Measurements from ENCODE around the gene MKRN3.
A peak's percentile ranks its signal among the peaks of the same experiment; 100 is the strongest.

MKRN3 gene

DNA sequence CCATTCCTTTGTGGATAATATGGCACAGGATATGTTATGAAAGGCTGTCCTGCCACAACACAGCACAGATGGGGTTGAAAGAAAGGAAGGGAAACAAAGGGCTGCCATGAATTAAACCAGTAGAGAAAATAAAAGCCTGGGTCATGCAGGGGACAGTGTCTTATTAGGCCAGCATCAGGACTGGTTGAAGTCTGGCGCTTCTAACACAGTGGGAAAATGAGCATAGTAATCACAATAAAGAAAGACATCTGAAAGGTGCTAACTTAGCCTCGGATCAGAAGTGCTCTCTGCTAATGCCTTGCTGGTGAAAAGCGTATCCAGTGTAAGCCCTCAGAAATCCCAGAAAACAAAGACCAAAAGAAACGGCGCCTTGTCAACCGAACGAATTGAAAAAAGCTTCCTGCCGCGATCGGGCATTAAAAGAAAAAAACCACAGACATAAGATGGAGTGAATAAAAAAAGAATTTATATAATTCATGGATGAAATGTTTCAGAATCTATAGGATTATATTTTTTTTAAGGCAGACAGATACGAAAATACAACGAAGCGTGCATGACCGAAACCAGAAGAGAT is 566 bp upstream of the MKRN3 start:
- peak overlapping the region; percentile 39 for H3K27ac ChIP-seq (ENCODE audit: low read depth, low read length)
- H3K27me3 ChIP-seq (ENCODE audit: control insufficient read depth in 1 of 2, insufficient read depth in 2 of 2, low read length in 2 of 2) = no peaks in the 10 kb centered on the region
- H3K9ac ChIP-seq (ENCODE audit: low read length) = no peak overlapping the region
- no peak overlapping the region for H3K4me3 ChIP-seq (ENCODE audit: low read depth in 1 of 2, low read length in 2 of 2)
- no peaks in the 10 kb centered on the region for H3K9me3 ChIP-seq (ENCODE audit: low read length)
- no peaks in the 10 kb centered on the region for H3K4me1 ChIP-seq (ENCODE audit: insufficient read depth, low read length)
- H3K36me3 ChIP-seq (ENCODE audit: insufficient read depth, low read length) = no peaks in the 10 kb centered on the region

DNA sequence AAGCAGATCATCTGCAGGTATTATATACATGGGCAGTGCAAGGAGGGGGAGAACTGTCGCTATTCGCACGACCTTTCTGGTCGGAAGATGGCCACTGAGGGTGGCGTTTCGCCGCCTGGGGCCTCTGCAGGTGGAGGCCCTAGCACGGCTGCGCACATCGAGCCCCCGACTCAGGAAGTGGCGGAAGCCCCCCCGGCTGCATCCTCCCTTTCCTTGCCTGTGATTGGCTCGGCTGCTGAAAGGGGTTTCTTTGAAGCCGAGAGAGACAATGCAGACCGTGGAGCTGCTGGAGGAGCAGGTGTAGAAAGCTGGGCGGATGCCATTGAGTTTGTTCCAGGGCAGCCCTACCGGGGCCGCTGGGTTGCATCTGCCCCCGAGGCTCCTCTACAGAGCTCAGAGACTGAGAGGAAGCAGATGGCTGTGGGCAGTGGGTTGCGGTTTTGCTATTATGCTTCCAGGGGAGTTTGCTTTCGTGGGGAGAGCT is 639 bp downstream of the MKRN3 start:
- no peak overlapping the region for H3K4me3 ChIP-seq (ENCODE audit: low read depth in 1 of 2, low read length in 2 of 2)
- H3K9me3 ChIP-seq (ENCODE audit: low read length) = no peaks in the 10 kb centered on the region
- no peaks in the 10 kb centered on the region for H3K36me3 ChIP-seq (ENCODE audit: insufficient read depth, low read length)
- no peak overlapping the region for H3K9ac ChIP-seq (ENCODE audit: low read length)
- no peaks in the 10 kb centered on the region for H3K4me1 ChIP-seq (ENCODE audit: insufficient read depth, low read length)
- H3K27me3 ChIP-seq (ENCODE audit: control insufficient read depth in 1 of 2, insufficient read depth in 2 of 2, low read length in 2 of 2) = no peaks in the 10 kb centered on the region
- no peak overlapping the region for H3K27ac ChIP-seq (ENCODE audit: low read depth, low read length)

DNA sequence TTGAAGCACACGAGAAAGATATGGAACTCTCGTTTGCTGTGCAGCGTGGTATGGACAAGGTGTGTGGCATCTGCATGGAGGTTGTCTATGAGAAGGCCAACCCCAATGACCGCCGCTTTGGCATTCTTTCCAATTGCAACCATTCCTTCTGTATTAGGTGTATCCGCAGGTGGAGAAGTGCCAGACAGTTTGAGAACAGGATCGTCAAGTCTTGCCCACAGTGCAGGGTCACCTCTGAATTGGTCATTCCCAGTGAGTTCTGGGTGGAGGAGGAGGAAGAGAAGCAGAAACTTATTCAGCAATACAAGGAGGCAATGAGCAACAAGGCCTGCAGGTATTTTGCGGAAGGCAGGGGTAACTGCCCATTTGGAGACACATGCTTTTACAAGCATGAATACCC is 1.2 kb downstream of the MKRN3 start:
- Histone ChIP-seq H3K27ac (ENCODE audit: low read depth, low read length) (no peak overlapping the region), H3K9ac (ENCODE audit: low read length) (no peak overlapping the region), H3K36me3 (ENCODE audit: insufficient read depth, low read length) (no peaks in the 10 kb centered on the region), H3K4me3 (ENCODE audit: low read depth in 1 of 2, low read length in 2 of 2) (no peak overlapping the region), H3K27me3 (ENCODE audit: control insufficient read depth in 1 of 2, insufficient read depth in 2 of 2, low read length in 2 of 2) (no peaks in the 10 kb centered on the region), H3K4me1 (ENCODE audit: insufficient read depth, low read length) (no peaks in the 10 kb centered on the region), H3K9me3 (ENCODE audit: low read length) (no peaks in the 10 kb centered on the region)

DNA sequence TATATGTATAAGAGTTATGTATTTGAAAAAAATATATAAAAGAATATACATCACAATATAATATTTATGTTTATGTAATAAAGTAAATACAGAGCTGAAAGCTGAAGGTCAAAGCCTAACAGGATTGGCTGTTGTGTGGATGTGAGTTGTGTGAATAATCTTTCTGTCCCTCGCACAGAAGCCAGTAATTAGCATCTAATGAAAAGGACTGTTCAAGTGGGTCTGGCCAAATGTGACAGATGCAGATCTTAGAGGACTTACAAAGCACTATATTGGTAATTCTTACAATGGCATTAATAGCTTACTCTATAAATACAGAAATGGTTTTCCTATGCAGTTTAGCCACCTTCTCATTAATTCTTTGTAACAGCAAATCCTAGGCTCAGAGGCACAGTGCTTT is 2.4 kb downstream of the MKRN3 start:
- Histone ChIP-seq H3K27ac (ENCODE audit: low read depth, low read length) (no peak overlapping the region), H3K4me3 (ENCODE audit: low read depth in 1 of 2, low read length in 2 of 2) (no peak overlapping the region), H3K9ac (ENCODE audit: low read length) (no peak overlapping the region), H3K9me3 (ENCODE audit: low read length) (no peaks in the 10 kb centered on the region), H3K27me3 (ENCODE audit: control insufficient read depth in 1 of 2, insufficient read depth in 2 of 2, low read length in 2 of 2) (no peaks in the 10 kb centered on the region), H3K4me1 (ENCODE audit: insufficient read depth, low read length) (no peaks in the 10 kb centered on the region), H3K36me3 (ENCODE audit: insufficient read depth, low read length) (no peaks in the 10 kb centered on the region)

DNA sequence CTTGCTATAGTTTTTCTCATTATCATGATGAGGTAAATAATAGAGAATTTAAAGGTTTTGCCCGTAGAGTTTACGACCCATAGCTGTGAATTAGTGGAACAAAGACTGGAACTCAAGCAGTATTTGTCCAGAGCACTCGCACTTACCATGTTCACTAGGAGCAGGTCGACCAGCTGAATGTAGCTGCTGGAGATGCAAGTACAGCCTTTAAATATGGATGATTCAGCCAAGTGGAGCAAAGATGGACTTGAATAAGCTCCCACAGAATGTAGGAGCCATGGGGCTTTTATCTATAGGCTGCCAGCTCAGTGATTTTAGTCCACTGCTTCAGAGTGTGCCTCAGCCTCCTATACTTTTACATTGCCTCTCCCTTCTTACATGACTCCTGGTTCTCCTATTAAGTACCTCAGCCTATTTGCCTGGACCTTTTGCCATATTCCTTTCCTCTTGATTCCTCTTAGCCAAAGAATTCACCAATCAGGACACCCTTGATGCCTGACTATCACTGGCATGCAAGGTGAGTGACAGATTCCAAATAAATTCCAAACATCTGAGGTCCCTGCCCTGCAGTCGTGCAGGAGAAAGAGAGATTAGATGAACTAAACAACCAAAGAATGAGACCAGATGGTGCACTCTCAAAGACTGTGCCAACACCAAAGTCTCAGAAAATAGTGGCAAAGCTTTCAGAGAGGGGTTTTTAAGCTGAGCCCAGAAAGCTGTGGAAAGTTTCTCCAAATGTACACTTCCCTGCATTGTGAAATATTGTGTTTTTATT is 3.9 kb downstream of the MKRN3 start:
- Histone ChIP-seq H3K4me1 (ENCODE audit: insufficient read depth, low read length) (no peaks in the 10 kb centered on the region), H3K36me3 (ENCODE audit: insufficient read depth, low read length) (no peaks in the 10 kb centered on the region), H3K9me3 (ENCODE audit: low read length) (no peaks in the 10 kb centered on the region), H3K4me3 (ENCODE audit: low read depth in 1 of 2, low read length in 2 of 2) (no peak overlapping the region), H3K27me3 (ENCODE audit: control insufficient read depth in 1 of 2, insufficient read depth in 2 of 2, low read length in 2 of 2) (no peaks in the 10 kb centered on the region), H3K9ac (ENCODE audit: low read length) (no peak overlapping the region), H3K27ac (ENCODE audit: low read depth, low read length) (no peak overlapping the region)

DNA sequence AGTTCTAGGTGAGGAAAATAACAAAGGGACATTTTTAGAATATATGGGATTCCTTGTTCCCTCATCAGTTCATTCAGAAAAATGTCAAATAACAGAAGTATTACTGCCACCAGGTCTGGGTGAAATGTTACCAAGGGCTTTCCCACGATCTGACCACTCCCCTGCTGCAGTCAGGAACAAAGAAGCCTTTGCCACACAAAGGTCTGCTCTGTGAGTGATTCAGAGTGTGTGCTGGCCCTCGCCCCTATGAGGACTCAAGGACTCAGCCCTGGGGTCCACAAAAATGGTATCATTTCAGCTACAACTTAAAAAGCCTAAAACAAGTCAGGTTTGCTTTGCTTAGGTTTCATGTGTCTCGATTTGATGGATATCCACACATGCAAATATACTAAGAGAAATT is 5.0 kb downstream of the MKRN3 start:
- Histone ChIP-seq H3K9ac (ENCODE audit: low read length) (no peak overlapping the region), H3K27me3 (ENCODE audit: control insufficient read depth in 1 of 2, insufficient read depth in 2 of 2, low read length in 2 of 2) (no peaks in the 10 kb centered on the region), H3K27ac (ENCODE audit: low read depth, low read length) (no peak overlapping the region), H3K4me1 (ENCODE audit: insufficient read depth, low read length) (no peaks in the 10 kb centered on the region), H3K36me3 (ENCODE audit: insufficient read depth, low read length) (no peaks in the 10 kb centered on the region), H3K9me3 (ENCODE audit: low read length) (no peaks in the 10 kb centered on the region), H3K4me3 (ENCODE audit: low read depth in 1 of 2, low read length in 2 of 2) (no peak overlapping the region)

DNA sequence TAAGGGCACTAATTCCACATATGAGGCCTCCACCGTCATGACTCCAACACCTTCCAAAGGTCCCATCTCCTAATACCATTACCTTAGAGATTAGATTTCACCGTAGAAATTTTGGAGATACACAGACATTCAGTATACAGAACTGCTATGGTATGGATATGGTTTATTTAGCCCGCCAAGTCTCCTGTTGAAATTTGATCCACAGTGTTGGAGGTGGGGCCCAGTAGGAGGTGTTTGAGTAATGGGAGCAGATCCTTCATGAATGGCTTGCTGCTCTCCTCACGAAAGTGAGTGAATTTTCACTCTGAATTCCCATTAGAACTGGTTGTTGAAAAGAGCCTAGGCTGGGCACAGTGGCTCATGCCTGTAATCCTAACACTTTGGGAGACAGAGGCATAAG is 7.4 kb downstream of the MKRN3 start:
- H3K9me3 ChIP-seq (ENCODE audit: low read length) = no peaks in the 10 kb centered on the region
- no peak overlapping the region for H3K27ac ChIP-seq (ENCODE audit: low read depth, low read length)
- no peaks in the 10 kb centered on the region for H3K4me1 ChIP-seq (ENCODE audit: insufficient read depth, low read length)
- H3K9ac ChIP-seq (ENCODE audit: low read length) = no peak overlapping the region
- H3K4me3 ChIP-seq (ENCODE audit: low read depth in 1 of 2, low read length in 2 of 2) = no peak overlapping the region
- H3K27me3 ChIP-seq (ENCODE audit: control insufficient read depth in 1 of 2, insufficient read depth in 2 of 2, low read length in 2 of 2) = no peaks in the 10 kb centered on the region
- H3K36me3 ChIP-seq (ENCODE audit: insufficient read depth, low read length) = no peaks in the 10 kb centered on the region

DNA sequence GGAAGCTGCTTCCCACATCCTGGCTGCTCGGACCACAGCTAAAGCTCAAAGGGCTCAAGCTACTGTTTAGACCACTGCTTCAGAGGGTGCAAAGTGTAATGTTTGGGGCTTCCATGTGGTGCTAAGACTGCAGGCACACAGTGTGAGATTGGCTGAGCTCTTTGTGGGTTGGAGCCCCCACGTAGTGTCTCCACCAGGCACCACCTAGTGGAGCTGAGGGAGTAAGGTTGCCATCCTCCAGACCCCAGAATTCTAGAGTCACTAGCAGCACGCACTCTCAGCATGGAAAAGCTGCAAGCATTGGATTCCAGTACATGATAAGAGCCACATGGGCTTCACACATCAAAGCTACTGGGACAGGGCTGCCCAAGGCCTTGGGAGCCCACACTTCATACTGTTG is 9.3 kb downstream of the MKRN3 start:
- Histone ChIP-seq H3K27me3 (ENCODE audit: control insufficient read depth in 1 of 2, insufficient read depth in 2 of 2, low read length in 2 of 2) (no peaks in the 10 kb centered on the region), H3K27ac (ENCODE audit: low read depth, low read length) (no peak overlapping the region), H3K4me3 (ENCODE audit: low read depth in 1 of 2, low read length in 2 of 2) (no peak overlapping the region), H3K36me3 (ENCODE audit: insufficient read depth, low read length) (no peaks in the 10 kb centered on the region), H3K9me3 (ENCODE audit: low read length) (no peaks in the 10 kb centered on the region), H3K4me1 (ENCODE audit: insufficient read depth, low read length) (no peaks in the 10 kb centered on the region), H3K9ac (ENCODE audit: low read length) (no peak overlapping the region)

DNA sequence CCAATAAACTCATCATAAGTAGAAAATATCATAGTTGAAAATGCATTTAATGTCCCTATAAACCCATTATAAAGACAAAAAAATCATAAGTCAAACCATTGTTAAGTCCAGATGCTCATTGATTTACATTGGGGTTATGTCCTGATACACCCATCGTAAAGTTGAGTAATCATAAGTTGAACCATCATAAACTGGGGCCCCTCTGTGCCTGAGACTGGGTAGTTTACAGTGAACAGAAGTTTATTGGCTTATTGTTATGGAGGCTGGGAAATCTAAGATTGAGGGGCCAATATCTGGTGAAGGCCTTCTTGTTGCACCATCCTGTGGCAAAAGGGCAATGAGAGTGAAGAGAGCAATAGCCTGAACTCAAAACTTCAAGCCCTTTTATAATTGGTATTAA is 10.6 kb downstream of the MKRN3 start:
- H3K4me3 ChIP-seq (ENCODE audit: low read depth in 1 of 2, low read length in 2 of 2) = no peak overlapping the region
- H3K27me3 ChIP-seq (ENCODE audit: control insufficient read depth in 1 of 2, insufficient read depth in 2 of 2, low read length in 2 of 2) = no peaks in the 10 kb centered on the region
- no peak overlapping the region for H3K27ac ChIP-seq (ENCODE audit: low read depth, low read length)
- H3K9ac ChIP-seq (ENCODE audit: low read length) = no peak overlapping the region
- no peaks in the 10 kb centered on the region for H3K9me3 ChIP-seq (ENCODE audit: low read length)
- no peaks in the 10 kb centered on the region for H3K4me1 ChIP-seq (ENCODE audit: insufficient read depth, low read length)
- no peaks in the 10 kb centered on the region for H3K36me3 ChIP-seq (ENCODE audit: insufficient read depth, low read length)

DNA sequence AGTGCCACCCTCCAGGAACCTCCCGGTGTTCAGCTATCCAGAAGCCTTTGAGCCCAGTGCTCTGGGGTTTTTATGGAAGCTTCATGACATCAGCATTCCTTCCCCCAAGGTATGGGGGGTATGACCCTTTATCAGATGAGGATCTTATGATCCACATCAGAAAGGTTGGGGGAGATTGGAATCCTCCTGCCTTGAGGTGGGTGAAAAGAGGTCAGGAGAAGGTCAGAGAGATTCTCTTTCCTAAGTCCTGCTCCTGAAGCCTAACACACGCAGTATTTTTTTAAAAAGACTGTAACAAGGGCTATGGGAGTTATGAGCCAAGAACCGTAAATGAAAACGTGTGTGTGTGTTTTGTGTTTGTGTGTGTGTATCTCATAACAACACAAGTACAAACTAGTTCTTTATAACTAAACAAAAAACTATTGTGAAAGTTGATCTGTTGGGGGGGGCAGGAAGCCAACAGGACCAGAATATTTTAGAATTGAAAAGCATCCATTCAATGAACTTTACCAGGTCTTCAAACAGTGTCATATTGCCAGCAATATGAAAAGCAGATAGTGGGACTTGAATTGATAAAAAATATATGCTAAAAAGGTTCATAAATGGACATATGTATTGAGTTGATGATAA is 13.2 kb downstream of the MKRN3 start:
- Histone ChIP-seq H3K4me1 (ENCODE audit: insufficient read depth, low read length) (no peaks in the 10 kb centered on the region), H3K36me3 (ENCODE audit: insufficient read depth, low read length) (no peaks in the 10 kb centered on the region), H3K9me3 (ENCODE audit: low read length) (no peaks in the 10 kb centered on the region), H3K4me3 (ENCODE audit: low read depth in 1 of 2, low read length in 2 of 2) (no peak overlapping the region), H3K27me3 (ENCODE audit: control insufficient read depth in 1 of 2, insufficient read depth in 2 of 2, low read length in 2 of 2) (no peaks in the 10 kb centered on the region), H3K27ac (ENCODE audit: low read depth, low read length) (no peak overlapping the region), H3K9ac (ENCODE audit: low read length) (no peak overlapping the region)

DNA sequence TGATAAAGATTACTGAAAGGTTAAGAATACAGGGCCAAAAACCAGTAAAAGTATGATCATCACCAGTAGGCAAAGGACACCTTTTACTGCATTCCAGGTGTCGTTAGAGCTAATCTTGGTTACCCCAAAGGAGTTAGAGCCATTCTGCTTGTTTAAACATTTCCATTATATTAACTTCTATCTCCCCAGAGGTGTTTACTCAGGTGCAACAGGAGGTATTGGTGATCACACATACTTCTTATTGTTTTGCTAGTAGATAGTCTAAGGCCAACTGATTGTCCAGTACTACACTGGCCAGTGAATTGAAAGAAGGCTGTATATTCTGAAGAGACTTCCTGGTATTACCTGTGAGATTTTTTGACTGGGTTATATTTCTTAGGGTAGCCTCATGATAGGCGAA is 22.8 kb downstream of the MKRN3 start:
- H3K36me3 ChIP-seq (ENCODE audit: insufficient read depth, low read length) = no peaks in the 10 kb centered on the region
- H3K27ac ChIP-seq (ENCODE audit: low read depth, low read length) = no peak overlapping the region
- no peaks in the 10 kb centered on the region for H3K4me1 ChIP-seq (ENCODE audit: insufficient read depth, low read length)
- H3K9ac ChIP-seq (ENCODE audit: low read length) = no peak overlapping the region
- no peak overlapping the region for H3K4me3 ChIP-seq (ENCODE audit: low read depth in 1 of 2, low read length in 2 of 2)
- no peaks in the 10 kb centered on the region for H3K9me3 ChIP-seq (ENCODE audit: low read length)
- no peaks in the 10 kb centered on the region for H3K27me3 ChIP-seq (ENCODE audit: control insufficient read depth in 1 of 2, insufficient read depth in 2 of 2, low read length in 2 of 2)
